Ectodermal cell (in vitro differentiated cells): Measurements from ENCODE around the gene ARHGAP23.

Source experiments
- H3K27ac ChIP-seq: 2 replicates; pipeline ENCODE4 v1.7.0; 2013; ENCODE audit warnings: mild to moderate bottlenecking, low read depth, low read length; ENCODE audit not compliant: insufficient read depth, poor library complexity, severe bottlenecking
- H3K27me3 ChIP-seq: 2 replicates; pipeline ENCODE4 v1.7.0; 2013; ENCODE audit warnings: mild to moderate bottlenecking, low read length; ENCODE audit not compliant: insufficient read depth, control insufficient read depth, poor library complexity, severe bottlenecking
- H3K36me3 ChIP-seq: one replicate; pipeline ENCODE4 v1.7.0; 2013; ENCODE audit warnings: low read length; ENCODE audit not compliant: control insufficient read depth, insufficient read depth
- H3K4me1 ChIP-seq: one replicate; pipeline ENCODE4 v1.7.0; 2013; ENCODE audit warnings: low read length; ENCODE audit not compliant: control insufficient read depth, insufficient read depth
- H3K4me3 ChIP-seq: 2 replicates; pipeline ENCODE4 v1.7.0; 2013; ENCODE audit warnings: low read depth, low read length, control low read depth; ENCODE audit not compliant: insufficient read depth
- H3K9me3 ChIP-seq: 2 replicates; pipeline ENCODE4 v1.7.0; 2013; ENCODE audit warnings: mild to moderate bottlenecking, low read length, moderate library complexity; ENCODE audit not compliant: control insufficient read depth
- WGBS, 2 experiments: methylation state at CpG; one replicate each; pipeline ENCODE4 v1.1.7; 2013; ENCODE audit warnings: missing lambda C conversion rate in 2 of 2; 5-methylcytosine and 5-hydroxymethylcytosine counted together

The ARHGAP23 gene

GRCh38 chr17:38540514-38541045, 112.3 kb downstream of the ARHGAP23 start:
- 86 to 95% methylated on average over 11 of the region's 11 CpGs for WGBS, 2 experiments
- Histone ChIP-seq H3K4me3 (no peak overlapping the region), H3K36me3 (no peaks in the 10 kb centered on the region), H3K4me1 (peaks cover 7% of the 10 kb centered on the region), H3K9me3 (no peaks in the 10 kb centered on the region), H3K27me3 (no peaks in the 10 kb centered on the region), H3K27ac (no peak overlapping the region)

- WGBS, 2 experiments = 92 to 93% methylated on average over 11 of the region's 11 CpGs
- H3K27me3 ChIP-seq = no peaks in the 10 kb centered on the region
- H3K27ac ChIP-seq = no peak overlapping the region
- H3K9me3 ChIP-seq = no peaks in the 10 kb centered on the region
- peaks cover 3% of the 10 kb centered on the region for H3K4me1 ChIP-seq
- H3K4me3 ChIP-seq = no peak overlapping the region
- H3K36me3 ChIP-seq = no peaks in the 10 kb centered on the region
Observed at GRCh38 chr17:38541281-38541680, 113.0 kb downstream of the ARHGAP23 start.

- Histone ChIP-seq H3K4me1 (no peaks in the 10 kb centered on the region), H3K9me3 (no peaks in the 10 kb centered on the region), H3K4me3 (no peak overlapping the region), H3K27ac (no peak overlapping the region), H3K36me3 (no peaks in the 10 kb centered on the region), H3K27me3 (no peaks in the 10 kb centered on the region)
- WGBS, 2 experiments = 90 to 91% methylated on average over 8 of the region's 8 CpGs
Observed at GRCh38 chr17:38542286-38542685, 114.0 kb downstream of the ARHGAP23 start.

GRCh38 chr17:38543403-38544174, 115.3 kb downstream of the ARHGAP23 start:
- 82% methylated on average over 20 of the region's 20 CpGs for WGBS, 2 experiments
- H3K27ac ChIP-seq = no peak overlapping the region
- no peaks in the 10 kb centered on the region for H3K27me3 ChIP-seq
- H3K4me1 ChIP-seq = no peaks in the 10 kb centered on the region
- H3K9me3 ChIP-seq = no peaks in the 10 kb centered on the region
- H3K4me3 ChIP-seq = no peak overlapping the region
- no peaks in the 10 kb centered on the region for H3K36me3 ChIP-seq

GRCh38 chr17:38544175-38544838, 116.0 kb downstream of the ARHGAP23 start:
- WGBS, 2 experiments = 94% methylated on average over 10 of the region's 10 CpGs
- H3K36me3 ChIP-seq = no peaks in the 10 kb centered on the region
- H3K27me3 ChIP-seq = no peaks in the 10 kb centered on the region
- no peaks in the 10 kb centered on the region for H3K4me1 ChIP-seq
- H3K9me3 ChIP-seq = no peaks in the 10 kb centered on the region
- H3K27ac ChIP-seq = no peak overlapping the region
- H3K4me3 ChIP-seq = no peak overlapping the region

- H3K4me1 ChIP-seq = no peaks in the 10 kb centered on the region
- 88 to 92% methylated on average over 7 of the region's 7 CpGs for WGBS, 2 experiments
Observed at GRCh38 chr17:38544839-38545209, 116.6 kb downstream of the ARHGAP23 start.

GRCh38 chr17:38545531-38546225, 117.4 kb downstream of the ARHGAP23 start:
- 91% methylated on average over 12 of the region's 12 CpGs for WGBS, 2 experiments
- Histone ChIP-seq H3K27ac (no peak overlapping the region), H3K4me1 (no peaks in the 10 kb centered on the region), H3K27me3 (no peaks in the 10 kb centered on the region), H3K4me3 (no peak overlapping the region), H3K9me3 (no peaks in the 10 kb centered on the region), H3K36me3 (no peaks in the 10 kb centered on the region)

More at GRCh38 chr17:38544839-38545209, 116.6 kb downstream of the ARHGAP23 start:
- Histone ChIP-seq H3K36me3 (no peaks in the 10 kb centered on the region), H3K27me3 (no peaks in the 10 kb centered on the region), H3K4me3 (no peak overlapping the region), H3K9me3 (no peaks in the 10 kb centered on the region), H3K27ac (no peak overlapping the region)

GRCh38 chr17:38546396-38546795, 118.1 kb downstream of the ARHGAP23 start:
- no peaks in the 10 kb centered on the region for H3K27me3 ChIP-seq
- no peaks in the 10 kb centered on the region for H3K36me3 ChIP-seq
- no peak overlapping the region for H3K4me3 ChIP-seq
- no peaks in the 10 kb centered on the region for H3K9me3 ChIP-seq
- H3K27ac ChIP-seq = no peak overlapping the region
- whole genome bisulfite sequencing, 2 experiments = 96 to 97% methylated on average over 11 of the region's 11 CpGs
- H3K4me1 ChIP-seq = no peaks in the 10 kb centered on the region

GRCh38 chr17:38547444-38547843, 119.2 kb downstream of the ARHGAP23 start:
- H3K4me1 ChIP-seq = no peaks in the 10 kb centered on the region
- no peaks in the 10 kb centered on the region for H3K9me3 ChIP-seq
- H3K27ac ChIP-seq = no peak overlapping the region
- WGBS, 2 experiments = 94 to 95% methylated on average over 12 of the region's 12 CpGs
- H3K27me3 ChIP-seq = no peaks in the 10 kb centered on the region
- H3K36me3 ChIP-seq = peaks cover 10% of the 10 kb centered on the region
- H3K4me3 ChIP-seq = no peak overlapping the region

GRCh38 chr17:38549285-38549684, 121.0 kb downstream of the ARHGAP23 start:
- H3K9me3 ChIP-seq = no peaks in the 10 kb centered on the region

More at GRCh38 chr17:38549285-38549684, 121.0 kb downstream of the ARHGAP23 start:
- Histone ChIP-seq H3K27ac (no peak overlapping the region), H3K27me3 (no peaks in the 10 kb centered on the region), H3K36me3 (peaks cover 12% of the 10 kb centered on the region), H3K4me1 (no peaks in the 10 kb centered on the region), H3K4me3 (no peak overlapping the region)
- 86 to 87% methylated on average over 4 of the region's 4 CpGs for WGBS, 2 experiments
